ENCODE results near the gene DOCK8.

DNA sequence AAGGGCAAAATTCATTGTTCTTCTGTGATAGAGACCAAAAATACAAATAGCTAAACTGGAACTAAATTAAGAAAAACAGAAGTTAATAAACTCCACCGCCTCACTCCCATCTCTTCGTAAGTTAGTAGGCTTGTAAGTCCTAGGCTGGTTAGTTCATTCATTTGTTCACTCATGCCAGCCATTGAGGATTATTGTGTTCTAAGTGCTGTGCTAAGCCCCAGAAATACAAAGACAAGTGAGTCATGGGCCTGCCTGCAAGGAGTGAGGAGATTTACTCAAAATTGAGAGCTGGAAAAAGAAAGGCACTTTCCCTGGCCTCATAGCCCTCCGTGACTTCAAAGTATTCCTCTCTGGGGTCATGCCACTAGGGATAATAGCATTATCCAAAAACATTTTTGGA, 8.5 kb downstream of the DOCK8 start:
- TF ChIP-seq EZH2 (IDR thresholded peaks at IDR 0.05; ENCODE audit: insufficient read depth, poor library complexity, severe bottlenecking) (no peak), EZH2phosphoT487 (IDR thresholded peaks at IDR 0.05; ENCODE audit: insufficient read depth, low read depth) (no peak)

All from GM23248 (cell line).